ENCODE measurements around the gene TTLL3. TPM values are rescaled to one million over a fixed set of nuclear protein-coding genes. Genes with fewer than 3 reads are reported as not detected.

Gene TTLL3
- polyA plus RNA-seq, 1 of the 3 experiments (the other 2 are of a cell fraction), result 41.6 TPM

DNA sequence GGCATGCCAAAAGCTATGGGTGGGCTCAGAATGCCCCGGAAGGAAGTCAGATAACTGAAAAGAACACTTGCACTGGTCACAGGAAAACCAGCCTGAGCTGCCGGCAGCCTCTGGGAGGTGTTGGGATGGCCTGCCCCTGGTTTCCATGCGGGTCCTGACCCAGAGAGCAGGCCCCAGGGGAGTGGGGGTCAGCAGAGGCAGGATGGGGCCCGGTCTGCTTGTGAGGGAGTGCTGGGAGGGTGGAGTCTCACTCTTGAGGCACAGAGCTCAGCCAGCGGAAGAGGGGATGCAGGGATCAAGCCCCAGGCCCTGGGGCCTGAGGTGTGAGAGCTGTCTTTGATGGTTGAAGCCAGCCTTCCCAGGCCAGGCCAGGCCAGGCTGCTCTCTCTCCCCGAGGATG lies 36.2 kb downstream of the TTLL3 start:
- Histone ChIP-seq H3K27ac (ENCODE audit: low read depth in 2 of 2, low read length in 1 of 2) (no peak overlapping the region), H3K36me3 (replicated peaks in 1 of 2; ENCODE audit: control insufficient read depth in 1 of 2, insufficient read depth in 2 of 2, low read length in 1 of 2) (peaks cover 4% of the 10 kb centered on the region in 2 experiments), H2AFZ (ENCODE audit: low read depth) (no peak overlapping the region), H3K27me3 (ENCODE audit: insufficient read depth) (no peaks in the 10 kb centered on the region), H3K4me2 (no peak overlapping the region), H3K79me2 (ENCODE audit: insufficient read depth) (peaks cover 13% of the 10 kb centered on the region; the same call in 1 of the 2 replicates), H4K20me1 (ENCODE audit: insufficient read depth) (no peaks in the 10 kb centered on the region), H3K9me2 (no peaks in the 10 kb centered on the region), H3F3A (replicated peaks; ENCODE audit: insufficient read depth) (peaks cover 3% of the 10 kb centered on the region), H3K4me3 (ENCODE audit: low read depth in 2 of 2, low read length in 1 of 2) (no peak overlapping the region), H3K9ac (no peak overlapping the region), H3K9me3 (no peaks in the 10 kb centered on the region), H3K4me1 (ENCODE audit: control insufficient read depth in 1 of 2, insufficient read depth in 2 of 2, low read depth in 1 of 2, low read length in 1 of 2) (peaks cover 5% of the 10 kb centered on the region in 2 experiments; a peak in 2 of 4 replicates)
- CTCF ChIA-PET, result interaction anchor here (1.0 to 2.3 kb wide), 3 partner anchors 51 to 100 kb away, joined by 3 to 11 read pairs (median 3); no protein-coding TSS in a partner anchor
- DNase-seq, result no peak
- TF ChIP-seq, protein P1, sequence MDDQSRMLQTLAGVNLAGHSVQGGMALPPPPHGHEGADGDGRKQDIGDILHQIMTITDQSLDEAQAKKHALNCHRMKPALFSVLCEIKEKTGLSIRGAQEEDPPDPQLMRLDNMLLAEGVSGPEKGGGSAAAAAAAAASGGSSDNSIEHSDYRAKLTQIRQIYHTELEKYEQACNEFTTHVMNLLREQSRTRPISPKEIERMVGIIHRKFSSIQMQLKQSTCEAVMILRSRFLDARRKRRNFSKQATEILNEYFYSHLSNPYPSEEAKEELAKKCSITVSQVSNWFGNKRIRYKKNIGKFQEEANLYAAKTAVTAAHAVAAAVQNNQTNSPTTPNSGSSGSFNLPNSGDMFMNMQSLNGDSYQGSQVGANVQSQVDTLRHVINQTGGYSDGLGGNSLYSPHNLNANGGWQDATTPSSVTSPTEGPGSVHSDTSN (IDR thresholded peaks at IDR 0.05), result no peak
- TF ChIP-seq MEF2A (IDR thresholded peaks at IDR 0.05; ENCODE audit: borderline replicate concordance, low read depth) (no peak), EP300 (IDR thresholded peaks at IDR 0.05; ENCODE audit: borderline replicate concordance in 1 of 2, low read depth in 1 of 2, low read length in 1 of 2) (no peak), SIN3A (IDR thresholded peaks at IDR 0.05; ENCODE audit: borderline replicate concordance, low read depth, low read length) (no peak), YY1 (IDR thresholded peaks at IDR 0.05; ENCODE audit: low read depth) (no peak), GABPA (IDR thresholded peaks at IDR 0.05; ENCODE audit: low read depth) (no peak), RCOR1 (IDR thresholded peaks at IDR 0.05; ENCODE audit: low read length) (no peak), SMC3 (IDR thresholded peaks at IDR 0.05; ENCODE audit: low read depth, low read length) (no peak), TEAD4 (IDR thresholded peaks at IDR 0.05; ENCODE audit: borderline replicate concordance, insufficient read depth) (no peak)
- TF ChIP-seq, protein P2, sequence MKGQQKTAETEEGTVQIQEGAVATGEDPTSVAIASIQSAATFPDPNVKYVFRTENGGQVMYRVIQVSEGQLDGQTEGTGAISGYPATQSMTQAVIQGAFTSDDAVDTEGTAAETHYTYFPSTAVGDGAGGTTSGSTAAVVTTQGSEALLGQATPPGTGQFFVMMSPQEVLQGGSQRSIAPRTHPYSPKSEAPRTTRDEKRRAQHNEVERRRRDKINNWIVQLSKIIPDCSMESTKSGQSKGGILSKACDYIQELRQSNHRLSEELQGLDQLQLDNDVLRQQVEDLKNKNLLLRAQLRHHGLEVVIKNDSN (IDR thresholded peaks at IDR 0.05; ENCODE audit: borderline replicate concordance, low read depth), result no peak
- TF ChIP-seq, protein P3, sequence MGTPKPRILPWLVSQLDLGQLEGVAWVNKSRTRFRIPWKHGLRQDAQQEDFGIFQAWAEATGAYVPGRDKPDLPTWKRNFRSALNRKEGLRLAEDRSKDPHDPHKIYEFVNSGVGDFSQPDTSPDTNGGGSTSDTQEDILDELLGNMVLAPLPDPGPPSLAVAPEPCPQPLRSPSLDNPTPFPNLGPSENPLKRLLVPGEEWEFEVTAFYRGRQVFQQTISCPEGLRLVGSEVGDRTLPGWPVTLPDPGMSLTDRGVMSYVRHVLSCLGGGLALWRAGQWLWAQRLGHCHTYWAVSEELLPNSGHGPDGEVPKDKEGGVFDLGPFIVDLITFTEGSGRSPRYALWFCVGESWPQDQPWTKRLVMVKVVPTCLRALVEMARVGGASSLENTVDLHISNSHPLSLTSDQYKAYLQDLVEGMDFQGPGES (IDR thresholded peaks at IDR 0.05; ENCODE audit: low read depth, low read length), result no peak
- TF ChIP-seq, protein P4, sequence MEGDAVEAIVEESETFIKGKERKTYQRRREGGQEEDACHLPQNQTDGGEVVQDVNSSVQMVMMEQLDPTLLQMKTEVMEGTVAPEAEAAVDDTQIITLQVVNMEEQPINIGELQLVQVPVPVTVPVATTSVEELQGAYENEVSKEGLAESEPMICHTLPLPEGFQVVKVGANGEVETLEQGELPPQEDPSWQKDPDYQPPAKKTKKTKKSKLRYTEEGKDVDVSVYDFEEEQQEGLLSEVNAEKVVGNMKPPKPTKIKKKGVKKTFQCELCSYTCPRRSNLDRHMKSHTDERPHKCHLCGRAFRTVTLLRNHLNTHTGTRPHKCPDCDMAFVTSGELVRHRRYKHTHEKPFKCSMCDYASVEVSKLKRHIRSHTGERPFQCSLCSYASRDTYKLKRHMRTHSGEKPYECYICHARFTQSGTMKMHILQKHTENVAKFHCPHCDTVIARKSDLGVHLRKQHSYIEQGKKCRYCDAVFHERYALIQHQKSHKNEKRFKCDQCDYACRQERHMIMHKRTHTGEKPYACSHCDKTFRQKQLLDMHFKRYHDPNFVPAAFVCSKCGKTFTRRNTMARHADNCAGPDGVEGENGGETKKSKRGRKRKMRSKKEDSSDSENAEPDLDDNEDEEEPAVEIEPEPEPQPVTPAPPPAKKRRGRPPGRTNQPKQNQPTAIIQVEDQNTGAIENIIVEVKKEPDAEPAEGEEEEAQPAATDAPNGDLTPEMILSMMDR (IDR thresholded peaks at IDR 0.05), result no peak
- TF ChIP-seq, protein P5, sequence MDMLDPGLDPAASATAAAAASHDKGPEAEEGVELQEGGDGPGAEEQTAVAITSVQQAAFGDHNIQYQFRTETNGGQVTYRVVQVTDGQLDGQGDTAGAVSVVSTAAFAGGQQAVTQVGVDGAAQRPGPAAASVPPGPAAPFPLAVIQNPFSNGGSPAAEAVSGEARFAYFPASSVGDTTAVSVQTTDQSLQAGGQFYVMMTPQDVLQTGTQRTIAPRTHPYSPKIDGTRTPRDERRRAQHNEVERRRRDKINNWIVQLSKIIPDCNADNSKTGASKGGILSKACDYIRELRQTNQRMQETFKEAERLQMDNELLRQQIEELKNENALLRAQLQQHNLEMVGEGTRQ (IDR thresholded peaks at IDR 0.05; ENCODE audit: borderline replicate concordance, low read depth, low read length), result no peak
- POLR2A ChIA-PET, result no interaction called here
- WGBS (ENCODE audit: low lambda C conversion rate), result 100% methylated on average over 1 of the region's 6 CpGs
